Brain microvascular endothelial cell (primary cell): ENCODE results near the gene RERE.

Experiments used
- DNase-seq: peaks from one replicate; pipeline ENCODE4 v3.0.0-alpha.2; 2020
- H3K27ac ChIP-seq: fragments of 250-450 bp; sonication (Bioruptor Pico); 2 replicates; pipeline ENCODE4 v1.5.1; 2020; ENCODE audit warnings: mild to moderate bottlenecking, moderate library complexity
- H3K27me3 ChIP-seq: fragments of 250-450 bp; sonication (Bioruptor Pico); replicated peaks from 2 replicates; pipeline ENCODE4 v1.5.1; 2020; ENCODE audit warnings: mild to moderate bottlenecking
- H3K36me3 ChIP-seq: fragments of 250-450 bp; sonication (Bioruptor Pico); replicated peaks from 2 replicates; pipeline ENCODE4 v1.5.1; 2020; ENCODE audit warnings: mild to moderate bottlenecking
- H3K4me3 ChIP-seq: 2 replicates; pipeline ENCODE4 v1.5.1; 2011; ENCODE audit warnings: low read depth, mild to moderate bottlenecking, control low read depth, low read length, moderate library complexity
- in situ Hi-C: cut with HindIII; loops from 2 replicates; pipeline ENCODE4 v1.10.0; 2017; ENCODE audit warnings: low sequenced_read_pairs, low pct_ligation_motif_present
- TF ChIP-seq, protein P1 (sequence below): IDR thresholded peaks from 2 replicates; pipeline ENCODE4 v1.5.1; 2011; ENCODE audit warnings: low read depth, mild to moderate bottlenecking, moderate library complexity, low read length, control low read depth, inconsistent platforms; ENCODE audit errors: missing control alignments

RERE gene

DNA sequence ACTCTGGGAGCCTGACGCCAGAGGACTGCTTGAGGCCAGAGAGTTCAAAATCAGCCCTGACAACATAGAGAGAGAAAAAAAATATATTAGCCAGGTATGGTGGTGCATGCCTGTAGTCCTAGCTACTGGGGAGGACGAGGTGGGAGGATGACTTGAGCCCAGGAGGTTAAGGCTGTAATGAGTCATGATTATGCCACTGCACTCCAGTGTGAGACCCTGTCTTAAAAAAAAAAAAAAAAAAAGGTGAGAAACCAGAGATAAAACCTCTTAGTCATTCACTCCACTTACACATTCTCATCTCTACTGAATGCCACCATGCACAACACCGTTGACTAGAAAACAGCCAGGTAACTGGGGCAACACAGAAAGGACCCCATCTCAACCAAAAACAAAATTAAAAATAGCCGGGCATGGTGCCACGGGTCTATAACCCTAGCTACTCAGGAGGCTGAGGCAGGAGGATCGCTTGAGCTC lies 321.5 kb downstream of the RERE start:
- Histone ChIP-seq H3K27ac (no peak overlapping the region), H3K4me3 (no peak overlapping the region), H3K36me3 (peaks cover 6% of the 10 kb centered on the region), H3K27me3 (no peaks in the 10 kb centered on the region)
- in situ Hi-C loops: no loop called here
- TF ChIP-seq, protein P1, sequence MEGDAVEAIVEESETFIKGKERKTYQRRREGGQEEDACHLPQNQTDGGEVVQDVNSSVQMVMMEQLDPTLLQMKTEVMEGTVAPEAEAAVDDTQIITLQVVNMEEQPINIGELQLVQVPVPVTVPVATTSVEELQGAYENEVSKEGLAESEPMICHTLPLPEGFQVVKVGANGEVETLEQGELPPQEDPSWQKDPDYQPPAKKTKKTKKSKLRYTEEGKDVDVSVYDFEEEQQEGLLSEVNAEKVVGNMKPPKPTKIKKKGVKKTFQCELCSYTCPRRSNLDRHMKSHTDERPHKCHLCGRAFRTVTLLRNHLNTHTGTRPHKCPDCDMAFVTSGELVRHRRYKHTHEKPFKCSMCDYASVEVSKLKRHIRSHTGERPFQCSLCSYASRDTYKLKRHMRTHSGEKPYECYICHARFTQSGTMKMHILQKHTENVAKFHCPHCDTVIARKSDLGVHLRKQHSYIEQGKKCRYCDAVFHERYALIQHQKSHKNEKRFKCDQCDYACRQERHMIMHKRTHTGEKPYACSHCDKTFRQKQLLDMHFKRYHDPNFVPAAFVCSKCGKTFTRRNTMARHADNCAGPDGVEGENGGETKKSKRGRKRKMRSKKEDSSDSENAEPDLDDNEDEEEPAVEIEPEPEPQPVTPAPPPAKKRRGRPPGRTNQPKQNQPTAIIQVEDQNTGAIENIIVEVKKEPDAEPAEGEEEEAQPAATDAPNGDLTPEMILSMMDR: no peak
- DNase-seq: no peak

DNA sequence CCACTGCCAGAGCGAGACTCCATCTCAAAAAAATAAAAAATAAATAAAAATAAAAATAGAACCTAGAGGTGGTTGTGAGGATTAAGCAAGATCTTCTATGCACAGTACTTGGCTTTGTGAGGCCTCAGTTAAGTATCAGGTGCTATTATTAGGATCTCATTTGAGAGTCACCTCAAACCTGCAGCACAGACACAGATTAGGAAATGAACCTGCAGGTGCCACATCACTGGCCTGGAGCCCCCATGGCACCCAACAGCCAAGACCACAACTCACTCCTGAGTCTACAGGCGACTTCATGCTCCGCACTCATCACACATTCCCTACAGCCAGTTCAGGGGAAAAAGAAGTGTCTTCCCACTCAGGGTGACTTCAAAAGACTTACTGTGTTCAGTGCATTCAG lies 322.8 kb downstream of the RERE start:
- in situ Hi-C loops: no loop called here
- Histone ChIP-seq H3K36me3 (peaks cover 6% of the 10 kb centered on the region), H3K27me3 (no peaks in the 10 kb centered on the region), H3K4me3 (no peak overlapping the region), H3K27ac (no peak overlapping the region)
- no peak for DNase-seq
- TF ChIP-seq, protein P1: no peak

DNA sequence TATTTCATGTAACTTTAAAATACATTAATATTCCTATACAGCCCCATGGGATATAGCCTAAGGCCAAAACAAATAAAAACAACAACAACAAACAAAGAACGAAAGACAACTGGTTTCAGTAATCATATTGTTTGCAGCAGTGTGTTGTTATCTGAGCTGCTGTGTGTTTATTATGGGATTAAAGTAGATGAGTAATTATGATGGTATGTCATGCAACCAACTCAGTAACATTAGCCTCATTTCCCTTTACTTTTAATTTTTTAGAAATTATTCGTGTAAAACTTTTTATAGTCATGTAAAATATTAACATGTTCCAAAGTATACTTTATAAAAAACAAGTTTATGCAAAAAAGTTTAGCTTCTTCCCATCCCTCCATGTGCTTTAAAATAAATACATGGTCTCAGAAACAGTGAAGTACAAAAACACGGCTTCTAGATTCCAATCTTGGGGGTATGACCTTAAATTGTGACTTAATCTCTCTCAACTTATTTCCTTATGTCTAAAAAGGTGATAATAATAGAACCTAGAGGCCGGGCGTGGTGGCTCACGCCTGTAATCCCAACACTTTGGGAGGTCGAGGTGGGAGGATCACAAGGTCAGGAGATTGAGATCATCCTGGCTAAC lies 323.4 kb downstream of the RERE start:
- Histone ChIP-seq H3K27ac (no peak overlapping the region), H3K36me3 (peaks cover 6% of the 10 kb centered on the region), H3K27me3 (no peaks in the 10 kb centered on the region), H3K4me3 (no peak overlapping the region)
- in situ Hi-C loops: no loop called here
- no peak for DNase-seq
- TF ChIP-seq, protein P1: no peak

DNA sequence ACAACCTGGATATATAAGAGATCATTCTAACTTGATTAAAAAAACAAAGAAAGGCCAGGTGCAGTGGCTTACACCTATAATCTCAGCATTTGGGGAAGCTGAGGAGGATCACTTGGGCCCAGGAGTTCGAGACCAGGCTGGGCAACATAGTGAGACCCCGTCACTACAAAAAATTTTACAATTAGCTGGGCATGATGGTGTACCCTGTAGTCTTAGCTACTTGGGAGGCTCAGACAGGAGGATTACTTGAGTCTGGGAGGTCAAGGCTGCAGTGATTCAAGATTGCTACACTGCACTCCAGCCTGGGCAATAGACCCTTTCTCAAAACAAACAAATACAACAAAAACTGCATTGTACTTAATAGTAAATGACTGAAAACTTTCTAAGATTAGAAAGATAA lies 330.2 kb downstream of the RERE start:
- no peaks in the 10 kb centered on the region for H3K36me3 ChIP-seq
- no peak overlapping the region for H3K4me3 ChIP-seq
- DNase-seq: no peak
- TF ChIP-seq, protein P1: no peak
- H3K27ac ChIP-seq: no peak overlapping the region
- H3K27me3 ChIP-seq: no peaks in the 10 kb centered on the region
- in situ Hi-C loops: no loop called here

DNA sequence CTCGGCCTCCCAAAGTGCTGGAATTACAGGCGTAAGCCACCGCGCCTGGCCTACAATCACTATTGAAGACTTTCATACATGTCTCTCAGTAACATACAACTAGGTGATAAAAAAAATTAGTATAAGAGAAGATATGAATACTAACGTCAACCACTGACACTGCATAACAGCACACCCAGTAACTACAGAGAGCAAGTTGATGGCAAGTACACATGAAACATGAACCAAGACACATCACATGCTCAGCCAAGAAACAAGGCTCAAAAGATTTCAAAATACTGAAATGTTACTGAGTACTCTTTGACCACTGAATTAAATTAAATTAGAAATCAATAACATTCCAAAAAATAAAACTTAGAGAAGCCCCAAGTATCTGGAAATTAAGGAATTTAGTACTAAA lies 331.4 kb downstream of the RERE start:
- TF ChIP-seq, protein P1: no peak
- DNase-seq: no peak
- in situ Hi-C loops: no loop called here
- no peak overlapping the region for H3K4me3 ChIP-seq
- no peak overlapping the region for H3K27ac ChIP-seq
- no peaks in the 10 kb centered on the region for H3K27me3 ChIP-seq
- H3K36me3 ChIP-seq: no peaks in the 10 kb centered on the region

DNA sequence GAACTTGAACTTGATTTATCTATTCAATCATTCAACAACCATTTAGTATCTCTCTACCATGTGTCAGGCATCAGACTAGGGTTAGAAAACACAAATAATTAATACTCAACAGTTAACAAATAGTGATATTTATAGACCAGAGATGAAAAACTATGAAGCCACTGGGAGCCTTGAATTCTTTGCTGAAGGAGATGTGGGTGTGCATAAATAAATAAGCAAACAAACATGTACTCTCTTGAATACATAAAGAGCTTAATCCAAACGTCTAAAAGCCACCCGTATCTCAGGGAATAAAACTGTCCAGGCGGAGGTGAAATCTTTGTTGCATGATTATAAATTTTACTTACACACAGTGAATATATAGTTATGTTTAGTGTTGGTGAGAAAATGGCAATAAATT lies 333.9 kb downstream of the RERE start:
- no peak overlapping the region for H3K27ac ChIP-seq
- in situ Hi-C loops: no loop called here
- no peak for DNase-seq
- H3K4me3 ChIP-seq: no peak overlapping the region
- TF ChIP-seq, protein P1: no peak
- H3K36me3 ChIP-seq: no peaks in the 10 kb centered on the region
- H3K27me3 ChIP-seq: no peaks in the 10 kb centered on the region
